ENCODE results near the gene GABRA4. TPM values are rescaled to one million over a fixed set of nuclear protein-coding genes. Genes with fewer than 3 reads are reported as not detected.

GABRA4 gene
- polyA plus RNA-seq, 3 donors = 0.03 to 0.22 (median 0.13) TPM

GRCh38 chr4:46931981-46932380 is 61.4 kb downstream of the GABRA4 start:
- DNase-seq = peak; percentile 15

GRCh38 chr4:46930891-46931290 is 62.5 kb downstream of the GABRA4 start:
- no peak for DNase-seq

DNA sequence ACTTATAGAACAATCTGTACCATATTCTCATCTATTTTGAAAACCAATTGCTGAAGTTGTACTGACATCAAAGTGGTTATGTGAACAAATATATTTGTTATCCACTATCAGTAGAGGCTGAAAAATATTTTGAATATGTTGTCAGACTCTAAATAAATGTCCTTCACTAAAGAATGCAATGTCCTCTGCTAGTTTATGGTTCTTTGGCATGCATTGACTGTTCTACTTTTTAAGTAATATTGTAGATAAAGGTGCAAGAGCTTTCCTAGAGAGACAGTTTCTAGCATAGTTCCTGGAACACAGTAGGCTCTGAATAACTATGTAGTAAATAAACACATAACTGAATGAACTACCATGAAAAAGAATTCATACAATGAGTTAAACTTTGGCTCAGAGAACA is 66.2 kb downstream of the GABRA4 start:
- no peak for DNase-seq

DNA sequence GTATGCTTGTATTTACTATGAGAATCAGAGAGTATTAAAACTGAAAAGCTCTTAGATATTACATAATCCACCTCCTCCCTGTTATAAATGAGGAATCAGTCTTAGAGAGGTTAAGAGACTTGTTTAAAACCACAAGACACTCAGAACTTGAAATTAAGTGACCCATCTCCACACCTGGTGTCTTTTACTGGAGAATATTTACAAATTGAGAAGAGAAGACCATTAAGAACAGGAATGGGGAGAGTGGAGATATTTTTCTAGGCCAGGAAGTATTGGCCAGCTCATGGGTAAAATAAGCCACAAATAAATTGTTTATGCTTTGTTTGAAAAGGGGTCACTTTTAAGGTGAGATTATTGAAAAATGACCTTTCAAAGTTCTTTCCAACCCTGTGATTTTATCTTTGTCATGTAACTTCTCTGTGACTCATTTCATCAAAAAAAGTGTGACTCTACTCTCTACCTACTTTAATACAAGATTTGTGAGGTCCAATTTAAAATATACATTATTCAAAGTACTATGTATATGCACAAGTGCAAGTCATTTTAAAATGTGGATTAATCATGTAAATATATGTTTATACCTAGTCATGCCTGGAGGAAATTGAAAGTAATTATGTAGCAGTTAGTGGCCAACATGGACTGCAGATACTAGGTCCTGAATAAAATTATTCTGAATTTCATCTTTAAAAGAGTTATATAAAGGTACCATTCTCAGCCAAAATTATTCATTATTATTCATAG is 68.4 kb downstream of the GABRA4 start:
- no peak for DNase-seq

DNA sequence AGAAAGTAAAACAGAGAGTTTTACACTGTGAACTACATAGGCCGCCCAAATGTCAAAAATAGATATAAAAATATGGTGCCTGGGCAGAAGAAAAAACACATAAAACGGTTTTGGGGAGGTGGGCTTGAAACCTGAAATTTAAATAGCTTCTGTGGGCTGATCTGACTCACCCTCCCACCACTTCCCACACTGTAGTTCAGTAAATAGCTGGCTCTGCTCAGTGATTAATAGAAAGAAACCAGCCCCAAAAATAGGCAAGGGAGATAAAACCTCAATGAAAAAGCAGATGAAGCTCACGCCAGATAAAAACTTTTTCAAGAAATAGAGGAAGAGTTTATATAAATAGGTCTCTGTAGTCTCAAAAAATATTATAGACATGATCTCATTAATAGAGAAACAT is 71.2 kb downstream of the GABRA4 start:
- DNase-seq = no peak

GRCh38 chr4:46909078-46909477 is 84.3 kb downstream of the GABRA4 start, which contains the start of gene COX7B2:
TSS of gene COX7B2 (minus strand) at chr4:46909245. CDS start at chr4:46735192, 174,053 bp downstream.
- DNase-seq = no peak

GRCh38 chr4:46908148-46908547 is 85.2 kb downstream of the GABRA4 start:
- DNase-seq = no peak

- no peak for DNase-seq
Measured at GRCh38 chr4:46900082-46900481, 93.3 kb downstream of the GABRA4 start.

DNA sequence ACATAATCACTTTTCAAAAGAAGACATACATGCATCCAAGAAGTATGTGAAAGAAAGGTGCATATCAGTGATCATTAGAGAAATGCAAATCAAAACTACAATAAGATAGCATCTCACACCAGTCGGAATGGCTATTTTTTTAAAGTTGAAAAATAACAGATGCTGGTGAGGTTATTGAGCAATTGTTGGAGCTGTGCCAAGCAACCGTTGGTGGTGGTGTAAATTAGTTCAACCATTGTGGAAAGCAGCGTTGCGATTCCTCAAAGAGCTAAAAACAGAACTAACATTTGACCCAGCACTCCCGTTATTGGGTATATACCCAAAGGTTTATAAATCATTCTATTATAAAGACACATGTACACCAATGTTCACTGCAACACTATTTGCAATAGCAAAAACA is 98.6 kb downstream of the GABRA4 start:
- DNase-seq = no peak

DNA sequence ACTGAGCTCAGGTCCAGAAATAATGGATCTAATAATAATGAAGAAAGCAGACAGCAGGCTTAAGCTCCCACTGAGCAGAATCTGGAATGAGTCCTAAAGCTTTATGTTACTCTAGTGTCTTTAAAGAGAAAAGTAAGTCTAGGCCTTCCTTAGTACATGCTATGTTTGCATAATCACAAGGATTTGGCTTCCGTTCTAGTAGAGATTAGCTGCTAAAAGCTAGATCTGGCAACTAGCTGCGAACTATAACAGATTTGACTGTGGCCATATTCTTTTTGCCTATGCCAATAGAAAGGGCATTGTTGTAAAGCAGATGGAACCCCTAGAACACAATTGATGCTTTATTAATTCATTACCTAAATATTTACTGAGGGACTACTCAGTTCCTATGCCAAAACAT is 103.3 kb downstream of the GABRA4 start:
- DNase-seq = no peak

DNA sequence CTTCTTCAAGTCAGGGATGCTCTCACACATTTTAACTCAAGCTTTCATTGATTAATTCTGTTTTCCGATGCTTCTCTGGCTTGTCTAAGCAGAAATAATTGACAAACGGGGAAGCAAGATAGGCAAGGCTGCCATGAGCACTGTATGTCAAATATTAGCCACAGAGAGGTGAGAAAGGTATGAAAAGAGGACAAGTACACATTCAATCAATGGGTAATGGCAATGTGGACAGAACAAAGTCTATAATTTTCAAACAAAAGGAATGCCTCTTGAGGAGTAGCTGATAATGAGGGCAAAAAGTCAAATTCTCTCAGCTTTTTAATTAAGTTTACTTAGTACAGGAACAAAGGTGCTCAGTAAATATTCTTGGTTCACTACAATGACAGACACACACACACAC is 104.0 kb downstream of the GABRA4 start:
- no peak for DNase-seq

GRCh38 chr4:46886711-46887110 is 106.7 kb downstream of the GABRA4 start:
- DNase-seq = peak; percentile 0

GRCh38 chr4:46878641-46879040 is 114.7 kb downstream of the GABRA4 start:
- DNase-seq = no peak

DNA sequence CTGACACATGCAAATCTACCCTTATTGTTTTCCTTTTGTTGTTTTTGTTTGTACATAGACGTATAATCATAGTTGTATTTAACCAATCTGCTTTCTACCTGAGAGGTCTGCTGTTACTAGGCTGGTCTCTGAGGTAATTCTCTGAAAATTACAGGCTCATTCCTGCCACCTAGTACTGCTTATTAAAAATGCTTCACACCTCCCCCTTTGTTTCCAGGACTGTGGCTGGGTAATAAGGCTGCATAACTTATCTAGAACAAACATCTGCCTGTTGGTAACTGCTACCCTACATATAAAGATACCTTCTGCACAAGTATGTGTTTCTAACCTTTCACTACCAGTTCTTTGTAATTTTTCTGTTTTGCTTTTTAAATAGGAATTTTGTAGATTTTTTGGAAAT is 118.6 kb downstream of the GABRA4 start:
- no peak for DNase-seq

- DNase-seq = no peak
Measured at GRCh38 chr4:46870411-46870810, 123.0 kb downstream of the GABRA4 start.

Other genes with a start within 250 kb of the GABRA4 start
- not detected for gene COX7B2, start 84.3 kb downstream of the GABRA4 start, polyA plus RNA-seq (ENCODE audit: insufficient read length in 3 of 3)
- 1 to 10 TPM in 2 of 3 donors, under 1 TPM in 1; 0.27 to 1.2 (median 1.2) TPM for gene GABRB1, start 38.0 kb upstream of the GABRA4 start, polyA plus RNA-seq (ENCODE audit: insufficient read length in 3 of 3)

Measured in renal pelvis (tissue), 4 donors.